Hematopoietic multipotent progenitor cell treated with erythropoietin and hydrocortisone succinate and interleukin-3 and kit ligand, for 17 days (in vitro differentiated cells): Measurements from ENCODE around the gene CYTIP.
"Not testable (repeated sequence)": the region's sequence is repeated elsewhere in the genome, so short reads cannot be mapped to it uniquely, and the experiment has no call there.

Experiments used
- DNase-seq: peaks from one replicate; pipeline ENCODE4 v3.0.0-alpha.2; 2015; ENCODE audit warnings: low spot score

CYTIP gene

DNA sequence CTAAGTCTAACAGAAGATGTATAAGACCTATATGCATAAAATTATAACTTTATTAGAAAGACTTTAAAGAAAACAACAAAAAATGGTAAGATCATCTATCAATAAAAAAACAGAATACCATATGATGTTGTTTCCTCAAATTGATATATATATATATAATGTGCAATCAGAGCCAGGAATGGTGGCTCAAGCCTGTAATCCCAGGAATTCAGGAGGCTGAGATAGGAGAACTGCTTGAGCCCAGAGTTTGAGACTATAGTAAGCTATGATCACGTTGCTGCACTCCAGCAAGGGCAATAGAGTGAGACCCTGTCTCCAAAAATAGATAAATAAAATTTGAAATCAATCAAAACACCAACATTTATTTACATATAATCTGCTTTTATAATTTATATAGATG lies 19.5 kb downstream of the CYTIP start:
- no peak for DNase-seq

DNA sequence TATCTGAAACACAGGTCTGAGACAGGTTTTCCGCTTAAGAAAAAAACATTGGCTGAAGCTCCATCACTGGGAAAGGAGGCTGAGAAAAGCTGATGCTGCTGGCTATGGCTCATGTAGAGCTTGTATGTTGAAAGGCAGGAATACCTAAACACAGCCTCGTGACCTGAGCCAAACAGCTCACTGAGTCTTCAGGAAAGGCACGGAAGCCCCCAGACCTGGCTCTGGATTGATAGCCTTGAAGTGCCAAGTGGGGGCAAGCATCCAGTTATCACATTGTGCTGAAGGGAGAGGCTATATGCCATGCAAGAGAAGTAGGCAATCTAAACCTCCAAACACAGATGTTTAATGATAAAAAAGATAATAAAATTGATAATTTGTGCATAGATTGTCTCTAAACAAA lies 21.9 kb downstream of the CYTIP start:
- no peak for DNase-seq

- no peak for DNase-seq
Observed at GRCh38 chr2:157421331-157421944, 22.5 kb downstream of the CYTIP start.

DNA sequence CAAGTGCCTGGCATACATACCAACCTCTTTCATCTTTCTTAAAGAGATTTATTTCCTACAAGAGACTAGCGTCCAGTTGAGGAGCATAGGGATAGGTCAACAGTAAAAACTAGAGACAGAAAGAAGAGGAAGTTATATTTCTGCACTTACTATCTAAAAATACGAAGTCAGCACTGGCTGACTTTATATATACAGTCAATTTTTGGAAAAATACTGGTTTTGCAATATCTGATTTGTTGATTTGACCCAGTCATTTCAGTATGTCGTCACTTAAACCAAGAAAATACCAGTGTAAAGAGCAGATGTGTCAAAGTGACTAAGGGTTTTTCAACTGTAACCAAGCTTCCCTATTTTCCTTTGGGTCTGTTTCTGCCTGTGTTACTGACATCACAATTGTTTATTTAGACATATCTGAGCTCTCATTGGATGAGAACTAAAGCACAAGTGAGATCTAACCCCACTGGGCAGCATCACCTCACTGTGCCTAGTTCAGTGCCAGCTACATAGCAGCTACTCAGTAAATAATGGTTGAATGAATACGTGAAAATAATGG lies 23.0 kb downstream of the CYTIP start:
- DNase-seq, result no peak

GRCh38 chr2:157419031-157419575 lies 24.8 kb downstream of the CYTIP start:
- DNase-seq, result no peak

DNA sequence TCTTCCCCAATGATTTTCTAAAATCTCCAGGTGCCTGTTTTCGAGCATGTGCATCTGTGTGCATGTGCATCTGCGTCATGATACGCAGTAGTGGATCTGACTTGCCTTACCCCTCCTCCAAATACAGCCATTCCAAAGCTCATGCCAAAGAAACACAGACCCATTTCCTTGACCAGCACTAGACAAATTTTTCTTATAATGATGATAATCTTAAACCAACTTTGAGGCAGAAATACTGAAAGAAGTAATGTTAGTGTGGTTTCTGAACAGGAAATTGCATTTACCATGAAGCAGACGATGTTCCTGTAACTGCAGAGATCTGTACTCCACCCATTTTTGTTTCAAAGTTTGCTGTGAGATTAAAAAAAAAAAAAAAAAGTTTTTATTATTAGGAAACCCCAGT lies 25.6 kb downstream of the CYTIP start:
- DNase-seq, result no peak

GRCh38 chr2:157415591-157416101 lies 28.2 kb downstream of the CYTIP start:
- no peak for DNase-seq

DNA sequence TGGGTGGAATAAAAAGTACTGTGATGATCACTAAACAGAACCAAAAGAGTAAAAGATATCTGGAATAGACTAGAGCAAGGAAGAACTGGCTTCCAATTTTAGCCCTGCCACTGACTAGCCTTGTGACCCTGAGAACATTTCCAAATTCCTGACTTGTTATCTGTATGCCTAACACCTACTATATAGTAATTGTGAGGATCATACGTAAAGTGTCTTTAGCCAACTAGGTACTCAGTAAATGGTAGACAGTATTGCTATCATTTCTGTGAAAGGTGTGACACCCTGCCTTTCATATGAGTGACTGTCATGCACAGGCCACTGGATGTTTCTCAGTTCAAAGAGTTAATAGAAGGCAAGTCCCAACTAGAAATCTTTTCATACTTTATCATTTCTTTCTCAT lies 29.8 kb downstream of the CYTIP start:
- DNase-seq, result no peak

- no peak for DNase-seq
Observed at GRCh38 chr2:157413326-157414035, 30.4 kb downstream of the CYTIP start.

DNA sequence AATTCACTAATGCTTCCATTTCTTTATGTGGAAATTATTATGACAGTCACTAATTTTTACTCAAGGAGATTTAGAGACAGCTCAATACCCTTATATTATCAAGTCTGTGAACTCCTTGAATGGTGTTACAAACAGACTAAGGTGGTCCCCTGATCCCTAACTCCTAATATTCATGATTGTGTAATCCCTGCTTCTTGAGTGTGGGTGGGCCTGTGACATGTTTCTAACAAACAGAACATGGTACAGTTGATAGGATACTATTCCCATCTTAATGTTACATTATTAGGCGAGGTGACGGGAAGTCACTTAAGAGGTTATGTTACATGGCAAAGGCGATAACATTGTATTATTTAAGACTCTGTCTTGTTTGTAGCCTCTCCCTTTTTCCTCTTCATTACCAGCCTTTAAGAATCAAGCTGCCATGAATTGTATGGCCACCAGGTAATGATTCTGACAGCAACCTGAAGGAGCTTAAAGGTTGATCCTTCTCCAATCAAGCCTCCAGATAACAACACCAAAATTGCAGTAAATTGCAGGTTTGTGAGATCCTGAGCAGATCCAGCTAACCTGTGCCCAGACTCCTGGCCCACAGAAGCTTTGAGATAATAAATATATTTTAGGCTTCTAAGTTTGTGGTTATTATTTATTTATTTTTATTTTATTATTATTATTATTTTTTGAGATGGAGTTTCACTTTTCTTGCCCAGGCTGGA lies 32.1 kb downstream of the CYTIP start:
- DNase-seq, result no peak

GRCh38 chr2:157405398-157405797 lies 38.5 kb downstream of the CYTIP start:
- DNase-seq, result not testable (repeated sequence)

GRCh38 chr2:157404363-157404762 lies 39.5 kb downstream of the CYTIP start:
- no peak for DNase-seq

DNA sequence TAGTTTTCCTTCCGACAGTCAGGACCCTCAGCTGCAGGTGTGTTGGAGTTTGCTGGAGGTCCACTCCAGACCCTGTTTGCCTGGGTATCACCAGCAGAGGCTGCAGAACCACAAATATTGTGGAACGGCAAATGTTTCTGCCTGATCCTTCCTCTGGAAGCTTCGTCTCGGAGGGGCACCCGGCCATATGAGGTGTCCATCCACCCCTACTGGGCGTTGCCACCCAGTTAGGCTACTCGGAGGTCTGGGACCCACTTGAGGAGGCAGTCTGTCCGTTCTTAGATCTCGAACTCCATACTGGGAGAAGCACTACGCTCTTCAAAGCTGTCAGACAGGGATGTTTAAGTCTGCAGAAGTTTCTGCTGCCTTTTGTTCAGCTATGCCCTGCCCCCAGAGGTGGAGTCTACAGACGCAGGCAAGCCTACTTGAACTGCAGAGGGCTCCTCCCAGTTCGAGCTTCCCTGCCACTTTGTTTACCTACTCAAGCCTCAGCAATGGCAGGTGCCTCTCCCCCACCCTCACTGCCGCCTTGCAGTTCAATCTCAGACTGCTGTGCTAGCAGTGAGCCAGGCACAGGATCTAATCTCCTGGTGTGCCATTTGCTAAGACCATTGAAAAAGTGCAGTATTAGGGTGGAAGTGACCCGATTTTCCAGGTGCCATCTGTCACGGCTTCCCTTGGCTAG lies 40.9 kb downstream of the CYTIP start:
- not testable (repeated sequence) for DNase-seq

GRCh38 chr2:157395811-157396210 lies 48.1 kb downstream of the CYTIP start:
- no peak for DNase-seq

DNA sequence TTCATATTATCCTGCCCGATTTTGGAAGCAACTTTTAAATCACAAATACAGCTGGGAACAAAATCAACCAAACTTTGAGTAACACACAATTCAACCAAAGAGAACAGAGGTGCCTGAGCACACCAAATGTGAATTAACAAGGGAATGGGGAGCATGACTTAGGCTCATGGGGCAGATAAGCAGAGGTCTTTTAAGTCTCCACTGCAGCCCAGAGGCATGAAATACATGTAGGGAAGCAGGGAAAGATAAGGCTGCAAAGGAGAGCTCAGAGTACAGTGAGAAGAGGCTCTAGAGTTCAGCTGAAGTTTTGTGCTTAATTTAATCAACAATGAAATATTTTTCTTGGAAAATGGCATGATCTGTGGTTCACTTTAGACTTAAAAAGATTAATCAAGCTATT lies 49.0 kb downstream of the CYTIP start:
- no peak for DNase-seq

- DNase-seq, result no peak
Observed at GRCh38 chr2:157393348-157393747, 50.5 kb downstream of the CYTIP start.

DNA sequence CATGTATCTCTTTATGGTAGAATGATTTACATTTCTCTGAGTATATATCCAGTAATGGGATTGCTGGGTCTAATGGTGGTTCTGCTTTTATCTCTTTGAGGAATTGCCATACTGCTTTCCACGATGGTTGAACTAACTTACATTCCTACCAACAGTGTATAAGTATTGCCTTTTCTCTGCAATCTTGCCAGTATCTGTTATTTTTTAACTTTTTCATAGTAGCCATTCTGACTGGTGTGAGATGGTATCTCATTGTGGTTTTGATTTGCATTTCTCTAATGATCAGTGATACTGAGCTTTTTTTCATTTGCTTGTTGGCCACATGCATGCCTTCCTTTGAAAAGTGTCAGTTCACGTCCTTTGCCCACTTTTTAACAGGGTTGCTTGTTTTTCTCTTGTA lies 55.1 kb downstream of the CYTIP start:
- no peak for DNase-seq

DNA sequence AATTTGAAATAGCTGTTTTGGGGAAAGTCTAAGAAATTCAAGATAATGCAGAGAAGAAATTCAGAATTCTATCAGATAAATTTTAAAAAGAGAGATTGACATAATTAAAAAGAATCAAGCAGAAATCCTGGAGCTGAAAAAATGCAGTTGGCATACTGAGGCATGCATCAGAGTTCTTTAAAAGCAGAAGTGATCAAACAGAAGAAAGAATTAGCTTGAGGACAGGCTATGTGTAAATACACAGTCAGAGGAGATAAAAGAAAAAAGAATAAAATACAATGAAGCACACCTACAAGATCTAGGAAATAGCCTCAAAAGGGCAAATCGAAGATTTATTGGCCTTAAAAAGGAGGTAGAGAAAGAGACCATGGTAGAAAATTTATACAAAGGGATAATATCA lies 57.1 kb downstream of the CYTIP start:
- DNase-seq, result no peak

DNA sequence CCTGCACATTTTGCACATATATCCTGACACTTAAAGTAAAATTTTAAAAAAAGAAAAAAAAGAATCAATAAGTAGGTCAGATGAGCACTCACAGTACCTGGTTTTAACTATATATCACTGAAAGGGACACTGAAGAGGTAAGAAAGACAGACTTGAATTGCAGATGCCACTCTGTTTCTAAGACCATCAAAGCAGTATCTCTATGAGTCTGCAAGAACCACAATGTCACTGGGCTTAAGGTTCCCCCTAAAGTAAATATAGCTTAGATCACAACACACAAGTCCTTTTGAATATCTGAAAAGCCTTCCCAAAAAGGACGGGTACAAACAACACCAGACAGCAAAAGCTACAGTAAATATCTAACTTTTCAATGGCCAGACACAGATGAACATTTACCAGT lies 57.6 kb downstream of the CYTIP start:
- DNase-seq, result no peak

- DNase-seq, result no peak
Observed at GRCh38 chr2:157377861-157378260, 66.0 kb downstream of the CYTIP start.

- DNase-seq, result no peak
Observed at GRCh38 chr2:157376041-157376440, 67.8 kb downstream of the CYTIP start.

- DNase-seq, result no peak
Observed at GRCh38 chr2:157375384-157375783, 68.5 kb downstream of the CYTIP start.
